Left lung (tissue), 10 donors: ENCODE measurements around the gene NCK2. TPM values are rescaled to one million over a fixed set of nuclear protein-coding genes. Genes with fewer than 3 reads are reported as not detected.
"Not testable (repeated sequence)": the region's sequence is repeated elsewhere in the genome, so short reads cannot be mapped to it uniquely, and the experiment has no call there.

Experiments used
- ATAC-seq: fragments of 200-7000 bp; cut with Tn5 transposase; one replicate; pipeline ENCODE4 v1.9.1; 2020; ENCODE audit warnings: moderate library complexity
- DNase-seq, 4 donors: peaks; one replicate each; pipeline ENCODE4 v3.0.0-alpha.2; 2013 to 2020
- H3K27ac ChIP-seq, 2 donors: fragments of 200-600 bp; sonication (generic) in 1 of 2; one replicate each; pipeline versions ENCODE4 v1.5.0 to v1.8.0; 2020 to 2021
- H3K27me3 ChIP-seq, 2 donors: fragments of 200-600 bp; sonication (generic) in 1 of 2; one replicate each; pipeline versions ENCODE4 v1.5.0 to v1.8.0; 2020 to 2021
- H3K36me3 ChIP-seq, 2 donors: fragments of 200-600 bp; sonication (generic) in 1 of 2; one replicate each; pipeline versions ENCODE4 v1.5.0 to v1.8.0; 2020 to 2021
- H3K4me1 ChIP-seq, 2 donors: fragments of 200-600 bp; one replicate each; pipeline ENCODE4 v1.8.0; 2021
- H3K4me3 ChIP-seq, 2 donors: fragments of 200-600 bp; sonication (generic) in 1 of 2; one replicate each; pipeline versions ENCODE4 v1.5.0 to v1.8.0; 2020 to 2021; ENCODE audit warnings: mild to moderate bottlenecking in 1 of 2
- H3K9me3 ChIP-seq, 2 donors: fragments of 200-600 bp; sonication (generic) in 1 of 2; one replicate each; pipeline versions ENCODE4 v1.5.0 to v1.8.0; 2020 to 2021
- CTCF ChIP-seq, 2 donors: fragments of 200-600 bp; sonication (generic) in 1 of 2; IDR thresholded peaks; one replicate each; pipeline versions ENCODE4 v1.5.0 to v1.8.0; 2021; ENCODE audit warnings: antibody characterized with exemption in 2 of 2
- intact Hi-C, 2 donors: fragments of 100-400 bp; cut with DNase I; formaldehyde crosslinking; loops; one replicate each; pipeline versions ENCODE4 v1.11.2 to v1.14.2; 2022
- polyA plus RNA-seq, 6 donors: library from polyadenylated mRNA; unstranded; fragments of 120-200 nt; gene quantifications; one replicate each; pipeline ENCODE4 v1.2.1, GENCODE V29; 2013; ENCODE audit not compliant: insufficient read length in 6 of 6
- total RNA-seq, 2 donors: library from RNA; stranded (reverse); fragmentation: NEBNext Ultra II Directional; extraction: Animal tissue kit (Norgen Biotek cat#: 25700); gene quantifications; one replicate each; pipeline ENCODE4 v1.2.1, GENCODE V29; 2021
- donor health status: DM: no; HTN: yes; CAD: no.
- donor health status: DM: no; HTN: no; CAD: no.

Gene NCK2
- total and polyA plus RNA-seq, 8 donors: 37.6 to 88.5 (median 71.7) TPM

- no peak overlapping the region for H3K4me3 ChIP-seq
- ATAC-seq (no peak), DNase-seq (no peak)
- H3K36me3 ChIP-seq: no peaks in the 10 kb centered on the region
- H3K9me3 ChIP-seq: no peaks in the 10 kb centered on the region
- H3K27me3 ChIP-seq: no peaks in the 10 kb centered on the region
- intact Hi-C loops: no loop called here
- TF ChIP-seq CTCF (IDR thresholded peaks at IDR 0.05): no peak
- H3K4me1 ChIP-seq: peaks cover 0 to 31% of the 10 kb centered on the region in 2 donors
- no peak overlapping the region for H3K27ac ChIP-seq
These were observed 25.4 kb downstream of the NCK2 start for GRCh38 chr2:105770149-105770548.

GRCh38 chr2:105771291-105771690, 26.6 kb downstream of the NCK2 start:
- H3K27me3 ChIP-seq, ATAC-seq, H3K36me3 ChIP-seq, DNase-seq, H3K4me3 ChIP-seq, H3K9me3 ChIP-seq, intact Hi-C loops, H3K27ac ChIP-seq: not testable (repeated sequence)
- H3K4me1 ChIP-seq: peaks cover 7 to 43% of the 10 kb centered on the region in 2 donors

GRCh38 chr2:105771836-105772235, 27.1 kb downstream of the NCK2 start:
- Histone ChIP-seq H3K9me3 (no peaks in the 10 kb centered on the region), H3K27me3 (no peaks in the 10 kb centered on the region), H3K4me3 (no peak overlapping the region), H3K27ac (no peak overlapping the region), H3K4me1 (peaks cover 7 to 48% of the 10 kb centered on the region in 2 donors), H3K36me3 (no peaks in the 10 kb centered on the region)
- peak in 1 of 4 donors; percentile 28 for DNase-seq
- intact Hi-C loops: no loop called here
- TF ChIP-seq CTCF (IDR thresholded peaks at IDR 0.05): no peak
- peak; percentile 39 for ATAC-seq

GRCh38 chr2:105772362-105772761, 27.6 kb downstream of the NCK2 start:
- intact Hi-C loops: no loop called here
- ATAC-seq (no peak), DNase-seq (no peak)
- Histone ChIP-seq H3K27ac (no peak overlapping the region), H3K36me3 (no peaks in the 10 kb centered on the region), H3K4me1 (peaks cover 7 to 53% of the 10 kb centered on the region in 2 donors), H3K4me3 (no peak overlapping the region), H3K9me3 (no peaks in the 10 kb centered on the region), H3K27me3 (no peaks in the 10 kb centered on the region)
- no peak for TF ChIP-seq CTCF (IDR thresholded peaks at IDR 0.05)

- Histone ChIP-seq H3K4me1 (peaks cover 7 to 53% of the 10 kb centered on the region in 2 donors), H3K9me3 (no peaks in the 10 kb centered on the region), H3K27ac (no peak overlapping the region), H3K27me3 (no peaks in the 10 kb centered on the region), H3K36me3 (no peaks in the 10 kb centered on the region), H3K4me3 (no peak overlapping the region)
- no peak for DNase-seq
- ATAC-seq: peak; percentile 40
- intact Hi-C loops: no loop called here
- no peak for TF ChIP-seq CTCF (IDR thresholded peaks at IDR 0.05)
These were observed 28.9 kb downstream of the NCK2 start for GRCh38 chr2:105773568-105773967.

- no peak for TF ChIP-seq CTCF (IDR thresholded peaks at IDR 0.05)
- no peak for ATAC-seq
- intact Hi-C loops: no loop called here
- H3K9me3 ChIP-seq: no peaks in the 10 kb centered on the region
- H3K4me1 ChIP-seq: peaks cover 7 to 49% of the 10 kb centered on the region in 2 donors
- DNase-seq: no peak
- H3K27me3 ChIP-seq: no peaks in the 10 kb centered on the region
- H3K36me3 ChIP-seq: no peaks in the 10 kb centered on the region
- H3K27ac ChIP-seq: no peak overlapping the region
- no peak overlapping the region for H3K4me3 ChIP-seq
These were observed 30.1 kb downstream of the NCK2 start for GRCh38 chr2:105774781-105775337.
